NCI-H2227 (cell line): ENCODE results near the gene KRT20.
"Not testable (repeated sequence)": the region's sequence is repeated elsewhere in the genome, so short reads cannot be mapped to it uniquely, and the experiment has no call there.

ENCODE experiments used
- DNase-seq: peaks from one replicate; lab custom pipeline; 2025; ENCODE audit not compliant: unreplicated experiment; lab: John Stamatoyannopoulos, UW

Gene KRT20, protein sequence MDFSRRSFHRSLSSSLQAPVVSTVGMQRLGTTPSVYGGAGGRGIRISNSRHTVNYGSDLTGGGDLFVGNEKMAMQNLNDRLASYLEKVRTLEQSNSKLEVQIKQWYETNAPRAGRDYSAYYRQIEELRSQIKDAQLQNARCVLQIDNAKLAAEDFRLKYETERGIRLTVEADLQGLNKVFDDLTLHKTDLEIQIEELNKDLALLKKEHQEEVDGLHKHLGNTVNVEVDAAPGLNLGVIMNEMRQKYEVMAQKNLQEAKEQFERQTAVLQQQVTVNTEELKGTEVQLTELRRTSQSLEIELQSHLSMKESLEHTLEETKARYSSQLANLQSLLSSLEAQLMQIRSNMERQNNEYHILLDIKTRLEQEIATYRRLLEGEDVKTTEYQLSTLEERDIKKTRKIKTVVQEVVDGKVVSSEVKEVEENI

DNA sequence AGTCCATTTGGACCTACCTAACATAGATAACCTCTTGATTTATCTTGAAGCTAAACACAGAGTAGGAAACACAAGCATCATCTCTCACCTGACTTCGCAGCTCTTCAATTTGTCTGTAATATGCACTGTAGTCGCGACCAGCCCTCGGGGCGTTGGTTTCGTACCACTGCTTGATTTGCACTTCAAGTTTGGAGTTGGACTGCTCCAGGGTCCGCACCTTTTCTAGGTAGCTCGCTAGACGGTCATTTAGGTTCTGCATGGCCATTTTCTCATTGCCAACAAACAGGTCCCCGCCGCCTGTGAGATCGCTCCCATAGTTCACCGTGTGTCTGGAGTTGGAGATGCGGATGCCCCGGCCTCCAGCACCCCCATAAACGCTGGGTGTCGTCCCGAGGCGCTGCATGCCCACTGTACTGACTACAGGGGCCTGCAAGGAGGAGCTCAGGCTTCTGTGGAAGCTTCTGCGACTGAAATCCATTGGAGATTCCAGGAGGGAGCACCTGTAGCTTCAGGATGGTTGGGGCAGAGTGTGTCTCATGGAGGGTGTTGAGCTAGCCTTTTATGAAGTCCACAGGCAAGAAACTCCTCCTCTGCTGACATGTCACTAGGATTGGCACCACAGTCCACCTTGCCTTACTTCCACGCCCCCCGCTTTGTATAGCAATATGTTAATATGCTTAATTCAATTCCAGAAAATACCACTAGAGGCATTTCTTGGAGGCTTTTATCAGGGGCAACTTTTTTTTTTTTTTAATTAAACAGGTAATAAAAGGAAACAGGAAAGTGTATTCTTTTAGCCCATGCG is at the start of gene KRT20:
KRT20 (minus strand) TSS at position 535 of the 805 bp plus-strand sequence; CDS start at position 478, 57 bp downstream.
- no peak for DNase-seq

DNA sequence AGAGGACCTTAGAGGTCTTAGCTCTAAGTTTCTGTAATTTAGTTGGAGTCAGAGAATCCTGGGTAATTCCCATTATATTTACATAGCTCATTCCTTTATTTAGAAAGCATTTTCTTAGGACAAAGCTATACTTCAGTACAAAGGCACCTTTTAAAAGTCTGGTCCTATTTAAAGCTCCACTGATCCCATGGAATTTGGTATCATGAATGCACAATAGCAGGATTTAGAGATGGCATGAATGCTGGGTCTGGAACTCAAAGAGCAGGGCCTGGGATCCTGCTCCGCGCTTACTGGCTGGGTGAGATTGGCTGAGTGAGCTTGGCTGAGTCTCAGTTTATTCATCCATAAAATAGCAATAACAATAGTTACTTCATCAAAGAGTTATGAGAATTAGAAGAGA is 47.6 kb upstream of the KRT20 start:
- no peak for DNase-seq

DNA sequence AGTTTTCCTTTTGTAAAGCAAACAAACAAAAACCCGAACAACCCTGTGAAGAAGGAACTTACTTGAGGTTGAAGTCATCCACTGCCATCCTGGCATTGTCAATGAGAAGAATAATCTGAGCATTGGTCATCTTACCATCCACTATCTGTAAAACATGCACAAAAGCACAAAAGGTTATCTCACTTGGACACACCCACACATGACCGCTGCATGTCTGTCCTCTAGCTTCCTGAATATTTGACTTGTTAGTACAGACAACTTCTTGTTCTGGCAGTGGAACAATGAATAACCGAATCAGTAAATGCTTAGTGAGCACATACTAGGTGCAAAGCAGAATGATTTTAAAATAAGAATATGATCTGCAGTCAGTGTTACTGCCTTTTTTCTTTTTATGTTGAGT is 46.3 kb upstream of the KRT20 start:
- no peak for DNase-seq

DNA sequence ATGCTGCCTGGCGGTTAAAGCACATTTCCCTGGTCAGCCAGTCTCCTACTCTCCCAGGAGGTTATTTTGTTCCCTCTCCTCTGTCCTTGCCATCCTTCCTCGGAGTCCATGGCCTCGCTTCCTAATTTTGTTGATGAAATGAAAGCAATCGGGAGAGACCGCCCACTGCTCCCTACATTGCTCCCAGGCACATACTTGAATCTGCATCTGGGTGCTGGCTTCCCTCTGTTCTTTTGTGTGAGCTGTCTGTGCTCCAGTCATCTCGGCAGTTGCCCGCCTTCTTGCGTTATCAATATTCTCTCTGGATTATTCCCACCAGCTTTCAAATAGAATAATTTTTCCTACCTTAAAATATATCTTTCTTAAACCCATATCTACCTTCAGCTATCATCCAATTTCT is 41.3 kb upstream of the KRT20 start:
- no peak for DNase-seq

DNA sequence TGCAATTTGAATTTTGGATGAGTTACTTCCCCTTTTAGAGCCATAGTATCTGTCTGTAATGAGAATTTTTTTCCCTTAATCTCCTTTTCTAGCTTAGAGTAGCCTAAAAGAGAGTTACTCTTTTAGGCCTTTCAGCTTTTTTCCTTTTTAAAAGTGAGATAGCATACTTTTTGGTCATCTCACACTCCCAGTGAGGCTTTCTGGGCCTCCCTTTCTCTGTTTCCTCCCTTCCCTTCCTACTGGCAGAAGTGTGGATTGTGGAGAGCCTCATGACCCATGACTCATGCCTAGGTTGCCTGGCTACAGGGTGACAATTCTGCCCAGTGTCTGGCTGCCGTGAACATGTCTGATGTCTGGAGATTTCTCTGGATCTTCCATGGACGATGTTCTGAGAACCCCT is 37.2 kb upstream of the KRT20 start:
- DNase-seq: no peak

DNA sequence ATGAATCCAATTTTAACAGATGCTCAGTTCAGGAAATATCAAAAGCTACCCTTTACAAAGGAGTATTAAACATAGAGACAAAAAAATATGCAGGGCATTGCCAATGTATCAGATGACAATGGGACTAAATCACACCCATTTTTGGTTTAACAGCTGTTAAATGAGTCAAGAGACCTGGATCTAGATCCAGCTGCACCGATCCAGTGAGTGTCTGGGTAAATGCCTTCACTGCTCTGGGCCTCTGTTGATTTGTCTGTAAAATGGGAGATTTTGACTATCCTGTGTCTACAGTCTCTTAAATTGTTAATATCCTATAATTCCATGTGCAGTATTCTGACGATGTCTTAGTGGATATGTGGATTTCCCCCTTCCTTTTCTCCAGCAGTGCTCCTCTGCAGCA is 36.0 kb upstream of the KRT20 start:
- no peak for DNase-seq

DNA sequence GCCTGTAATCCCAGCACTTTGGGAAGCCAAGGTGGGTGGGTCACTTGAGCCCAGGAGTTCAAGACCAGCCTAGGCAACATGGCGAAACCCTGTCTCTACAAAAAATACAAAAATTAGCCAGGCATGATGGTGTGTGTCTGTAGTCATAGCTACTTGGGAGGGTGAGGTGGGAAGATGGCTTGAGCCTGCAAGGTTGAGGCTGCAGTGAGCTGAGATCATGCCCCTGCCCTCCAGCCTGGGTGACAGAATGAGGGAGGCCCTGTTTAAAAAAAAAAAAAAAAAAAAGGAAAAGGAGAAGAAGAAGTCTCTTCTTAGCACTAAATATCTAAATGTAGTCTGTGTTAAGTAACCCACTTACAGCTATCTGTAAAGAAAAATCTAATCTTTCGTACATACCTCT is 32.1 kb upstream of the KRT20 start:
- DNase-seq: not testable (repeated sequence)

DNA sequence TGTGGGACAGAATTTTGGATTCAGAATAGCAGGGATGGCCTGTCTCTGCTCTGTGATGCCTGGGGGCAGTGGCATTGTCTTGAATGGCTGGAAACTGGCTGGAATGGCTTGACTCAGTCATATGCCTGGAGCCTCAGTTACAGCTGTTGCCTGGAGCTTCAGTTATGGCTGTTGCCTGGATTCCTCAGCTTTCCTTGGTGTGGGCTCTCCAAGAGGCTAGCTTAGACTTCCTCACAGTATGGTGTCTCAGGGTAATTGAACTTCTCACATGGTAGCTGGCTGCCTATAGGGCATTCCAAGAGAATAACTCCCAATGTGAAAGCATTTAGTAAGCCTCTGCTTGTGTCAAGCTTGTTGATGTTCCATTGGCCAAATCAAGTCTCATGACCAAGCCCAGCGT is 31.3 kb upstream of the KRT20 start:
- no peak for DNase-seq

DNA sequence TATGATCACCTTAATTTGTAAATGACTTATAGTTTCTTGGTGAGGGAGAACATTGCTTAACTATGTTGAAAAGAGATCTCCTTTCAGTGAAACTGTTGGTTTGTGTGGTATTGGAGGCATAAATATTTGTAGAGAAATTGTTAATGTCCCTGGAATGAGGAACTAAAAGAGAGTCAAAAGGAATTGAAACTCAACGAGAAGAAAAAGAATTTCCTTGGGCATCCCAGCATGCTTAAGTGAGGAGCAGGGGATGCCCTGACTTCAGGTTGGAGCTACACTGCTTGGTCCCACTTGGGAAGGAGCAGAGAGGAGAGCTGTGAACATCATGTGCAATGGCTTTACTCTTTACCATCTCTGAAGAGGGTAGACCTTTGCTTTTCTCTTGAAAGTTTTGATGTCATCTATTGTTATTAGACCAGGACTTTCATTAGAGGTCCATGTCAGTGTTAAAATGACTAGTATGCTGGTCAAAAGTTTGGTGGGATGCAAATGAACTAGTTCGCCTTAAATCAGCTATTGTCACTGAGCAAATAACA is 30.7 kb upstream of the KRT20 start:
- no peak for DNase-seq

DNA sequence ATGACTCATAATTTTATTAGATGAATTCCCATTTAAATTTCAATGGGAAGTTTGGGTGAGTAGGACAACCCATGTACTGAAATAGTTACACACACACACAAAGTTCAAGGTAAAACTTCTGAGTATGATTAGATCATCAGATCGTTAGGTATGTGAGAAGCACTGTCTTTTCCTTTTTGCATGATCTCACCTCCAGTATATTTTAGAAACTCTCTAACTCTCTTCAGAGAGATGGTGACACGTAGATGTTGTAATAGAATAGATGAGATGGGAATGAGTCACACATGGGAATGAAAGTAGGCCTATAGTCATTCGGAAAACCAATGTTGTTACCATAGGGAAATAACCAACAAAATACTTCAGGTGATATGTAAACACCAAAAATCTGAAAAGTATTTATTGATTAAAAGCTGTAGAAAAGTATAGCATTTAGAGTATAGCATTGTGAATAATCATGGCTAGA is 30.2 kb upstream of the KRT20 start:
- DNase-seq: no peak

DNA sequence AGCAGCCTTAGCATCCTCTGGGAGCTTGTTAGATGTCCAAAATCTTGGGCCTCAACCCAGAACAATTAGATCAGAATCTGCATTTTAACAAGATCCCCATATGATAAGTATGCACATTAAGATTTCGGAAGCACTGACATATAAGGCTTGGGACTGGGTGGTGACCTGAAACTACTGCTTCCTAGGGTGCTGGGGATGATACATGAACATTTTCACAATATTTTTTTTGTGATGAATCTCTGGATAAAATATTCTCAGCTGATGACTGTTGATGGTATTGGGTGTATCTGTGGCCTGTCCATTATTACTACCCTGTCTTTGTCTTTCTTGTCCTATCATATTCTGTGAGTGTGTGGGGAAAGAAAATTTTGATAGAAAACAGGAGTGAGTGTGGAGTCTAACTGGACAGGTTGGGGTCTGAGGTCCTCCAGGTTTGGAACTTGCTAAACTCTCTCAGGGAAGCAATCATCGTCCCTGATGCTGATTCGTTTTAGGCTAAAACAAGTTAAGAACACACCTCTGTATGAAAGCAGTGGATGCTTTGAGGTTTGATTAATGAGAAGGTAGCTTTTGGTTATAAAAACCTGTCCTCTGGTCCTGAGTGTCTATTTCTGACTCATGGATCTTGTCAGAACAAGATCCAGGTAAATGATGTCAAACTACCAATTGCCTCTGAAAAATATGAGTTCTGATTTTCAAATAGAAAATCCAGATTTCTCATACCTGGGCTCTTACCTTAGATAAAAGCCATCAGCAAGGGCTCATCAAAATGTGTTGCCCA is 29.2 kb upstream of the KRT20 start:
- no peak for DNase-seq

DNA sequence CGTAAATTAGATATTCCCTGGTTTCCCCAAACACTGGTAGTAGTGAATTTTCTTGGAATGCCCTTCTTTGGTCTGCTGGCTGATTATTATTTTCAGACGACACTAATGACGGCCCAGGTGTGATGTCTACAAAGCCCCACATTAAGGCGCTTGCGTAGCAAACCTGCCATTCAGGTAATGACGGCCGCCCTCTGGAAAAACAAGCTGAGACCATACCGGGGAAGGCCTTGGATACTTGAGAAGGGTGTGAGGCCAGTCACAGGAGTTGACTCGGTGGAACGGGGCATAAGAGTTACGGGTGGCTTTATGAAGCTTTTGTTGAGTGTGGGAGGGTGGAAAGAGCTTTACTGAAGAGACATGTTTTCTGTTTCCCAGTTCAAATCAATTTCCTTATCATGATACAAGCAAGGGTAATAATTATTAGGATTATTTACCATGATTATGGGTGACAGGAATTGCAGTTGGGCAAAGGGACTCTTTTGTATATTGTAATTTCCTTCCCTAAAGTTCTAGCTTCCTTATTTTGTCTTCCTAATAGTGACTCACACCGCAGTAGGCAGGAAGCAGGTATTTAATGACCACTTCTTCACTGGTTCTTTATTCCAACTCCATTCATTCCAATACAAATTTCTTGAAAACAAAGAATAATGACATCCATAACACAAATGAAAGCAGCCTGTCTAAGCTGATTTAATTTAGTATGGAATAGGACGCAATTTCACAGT is 27.6 kb upstream of the KRT20 start:
- DNase-seq: no peak

DNA sequence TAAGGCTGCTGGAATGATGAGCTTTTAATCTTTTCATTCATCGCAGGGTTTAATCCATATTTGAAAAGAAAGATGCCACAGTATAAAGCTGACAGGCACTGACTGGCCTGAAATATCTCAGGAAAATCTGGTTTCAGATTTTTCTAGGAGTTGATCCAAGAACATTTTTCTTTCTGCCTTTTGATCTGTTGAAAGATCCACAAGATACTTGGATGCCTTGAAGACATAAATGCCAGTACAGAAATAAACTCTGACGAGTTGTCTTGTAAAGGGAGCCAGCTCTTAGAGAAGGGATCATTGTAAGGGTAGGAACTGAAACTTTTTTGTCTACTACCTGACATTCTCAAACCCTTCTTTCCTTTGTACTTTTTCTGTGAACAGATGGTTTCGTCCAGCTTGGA is 25.4 kb upstream of the KRT20 start:
- DNase-seq: no peak

DNA sequence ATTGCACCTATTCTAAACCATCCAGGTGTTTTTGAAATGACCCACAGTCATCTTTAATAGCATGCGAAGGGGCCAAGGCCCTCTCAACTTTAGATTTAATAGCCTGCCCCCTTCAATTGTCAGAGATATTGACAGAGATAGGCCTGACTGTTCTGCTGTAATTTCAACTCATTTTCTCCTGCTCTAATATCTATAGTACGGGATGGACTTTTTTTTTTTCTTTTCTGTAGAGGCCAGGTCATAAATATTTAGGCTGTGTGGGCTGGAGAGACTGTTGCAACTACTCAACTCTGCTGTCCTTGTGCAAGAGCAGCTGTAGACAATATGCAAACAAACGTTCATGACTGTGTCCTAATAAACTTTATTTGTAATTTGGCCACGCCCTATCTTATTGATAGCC is 24.7 kb upstream of the KRT20 start:
- no peak for DNase-seq

DNA sequence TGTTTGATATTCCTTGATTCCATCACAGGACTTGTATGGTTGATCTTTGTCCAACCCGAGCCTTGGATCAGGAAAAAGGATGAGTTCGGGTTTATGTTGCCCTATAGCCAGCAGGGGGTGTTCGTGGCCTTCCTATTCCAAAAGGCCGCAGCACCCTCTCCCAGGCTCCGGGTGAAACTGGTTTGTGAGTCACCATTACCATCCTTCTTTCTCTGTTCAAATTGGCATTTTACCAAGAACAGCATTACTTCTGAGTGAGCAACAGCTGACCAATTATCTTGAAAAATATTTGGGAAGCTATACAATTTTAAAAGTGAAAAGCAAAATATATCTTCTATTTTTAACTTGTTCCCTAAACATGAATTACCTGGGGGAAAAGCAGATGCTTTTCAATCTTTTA is 24.3 kb upstream of the KRT20 start:
- peak; percentile 84 for DNase-seq

DNA sequence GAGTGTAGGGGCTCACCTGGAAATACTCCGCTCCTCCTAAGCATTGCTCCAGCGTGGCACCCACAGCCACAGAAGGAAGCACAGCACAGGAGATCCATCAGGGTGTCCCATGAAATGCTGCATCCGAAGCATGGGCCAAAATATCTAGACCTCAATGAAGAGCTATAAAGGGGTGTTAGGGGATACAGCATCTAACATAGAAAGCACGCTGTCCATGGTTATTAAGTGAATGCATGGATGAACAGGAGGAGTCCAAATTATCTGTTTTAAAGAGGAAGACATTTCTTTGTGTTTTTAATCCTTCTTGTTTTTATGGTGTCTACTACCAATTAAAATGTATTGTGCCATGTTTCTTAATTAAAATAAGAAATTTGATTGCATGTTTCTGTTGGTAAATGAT is 21.6 kb upstream of the KRT20 start:
- no peak for DNase-seq

DNA sequence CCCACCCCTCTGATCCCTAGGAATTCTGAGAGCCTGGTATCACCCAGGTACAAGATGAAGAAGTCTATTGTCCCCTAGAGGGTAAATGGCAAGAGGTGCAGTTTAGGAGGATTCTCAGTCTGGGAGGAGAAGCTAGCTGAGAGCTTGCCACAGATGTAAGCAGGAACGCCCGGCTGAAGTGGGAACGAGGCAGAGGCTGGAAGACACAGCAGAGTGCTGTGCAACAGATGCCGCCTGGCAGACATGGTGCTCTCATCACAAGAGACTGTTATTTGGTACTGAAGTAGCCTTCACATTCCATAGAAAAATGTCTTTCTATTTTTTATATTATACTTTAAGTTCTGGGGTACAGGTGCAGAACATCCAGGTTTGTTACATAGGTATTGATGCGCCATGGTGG is 20.3 kb upstream of the KRT20 start:
- no peak for DNase-seq

DNA sequence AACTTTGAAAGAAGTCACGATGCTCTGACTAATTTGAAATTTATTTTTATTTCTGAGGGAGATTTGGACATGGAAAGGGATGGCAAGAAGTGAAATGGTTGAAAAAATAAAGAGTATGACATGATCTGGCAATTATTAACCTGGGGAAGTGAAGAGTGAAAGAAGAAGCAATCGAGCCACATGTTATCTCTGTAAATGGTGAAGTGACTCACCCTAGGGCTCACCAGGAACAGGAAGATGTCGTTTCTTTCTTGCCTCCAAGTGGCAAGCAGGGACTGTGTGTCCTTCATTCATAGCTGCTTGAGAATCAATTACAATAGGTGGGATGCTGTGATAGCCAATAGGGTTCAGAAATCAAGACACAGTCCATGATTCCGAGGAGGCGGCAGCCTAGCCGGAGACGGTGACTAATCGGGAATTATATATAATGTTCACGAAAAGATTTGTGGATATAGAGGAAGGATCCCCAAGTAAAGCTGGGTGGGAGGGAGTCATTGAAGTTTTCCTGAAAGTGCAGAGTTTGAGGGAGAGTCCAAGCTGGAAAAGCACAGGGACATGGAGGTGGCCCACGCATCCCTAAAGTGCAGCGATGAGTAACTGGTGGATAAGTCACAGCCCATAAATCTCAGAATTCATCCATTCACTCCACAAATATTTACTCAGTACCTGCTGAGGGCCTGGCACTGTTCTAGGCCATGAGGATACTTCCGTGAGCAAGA is 18.2 kb upstream of the KRT20 start:
- DNase-seq: no peak

DNA sequence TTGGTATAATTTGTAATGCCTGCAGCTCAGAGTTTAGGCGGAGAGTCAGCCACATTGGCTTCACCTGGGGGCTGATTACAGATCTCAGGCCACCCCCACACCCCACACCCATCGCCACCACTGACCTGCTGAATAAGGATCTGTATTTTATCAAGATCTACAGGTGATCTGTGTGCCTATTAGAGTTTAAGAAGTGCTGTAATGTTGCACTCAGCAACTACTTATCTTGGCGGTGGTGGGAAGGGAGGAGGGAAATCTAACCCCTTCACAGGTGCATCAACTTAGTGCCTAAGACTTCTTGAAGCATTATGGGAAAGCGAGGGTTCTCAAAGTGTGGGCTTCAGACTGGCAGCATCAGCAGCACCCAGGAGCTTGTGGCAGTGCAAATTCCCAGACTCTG is 17.5 kb upstream of the KRT20 start:
- DNase-seq: no peak

DNA sequence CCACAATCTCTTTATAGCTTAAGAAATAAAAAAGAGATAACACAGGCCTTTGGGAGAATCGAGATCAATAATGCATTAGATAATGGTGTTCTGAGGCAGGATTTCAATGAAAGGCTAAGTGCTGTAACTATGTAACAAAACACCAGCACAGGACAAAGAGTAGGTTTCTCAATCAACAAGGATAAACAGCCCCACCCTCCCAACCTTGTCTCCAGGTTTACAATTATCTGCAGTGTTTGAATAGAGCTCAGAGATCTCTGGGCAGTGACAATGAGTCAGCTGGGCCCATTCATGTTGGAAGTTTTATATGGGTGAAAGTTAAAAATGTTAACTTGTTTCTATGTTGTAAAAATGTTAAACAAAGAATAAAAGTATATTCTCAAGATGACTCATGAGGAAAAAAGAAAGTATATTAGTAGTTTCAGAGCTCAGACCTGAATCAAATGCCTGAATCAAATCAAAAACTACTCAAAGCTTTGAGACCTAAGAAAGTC is 17.0 kb upstream of the KRT20 start:
- no peak for DNase-seq
